Neutrophil (primary cell): Measurements from ENCODE around the gene PTMS.

Experiments
- H3K27ac ChIP-seq: fragments of 200-600 bp; sonication (generic); 2 replicates; pipeline ENCODE4 v1.5.1; 2016; ENCODE audit warnings: mild to moderate bottlenecking, moderate library complexity
- H3K27me3 ChIP-seq: fragments of 200-600 bp; sonication (generic); 2 replicates; pipeline ENCODE4 v1.6.0; 2016; ENCODE audit warnings: mild to moderate bottlenecking
- H3K36me3 ChIP-seq: fragments of 200-600 bp; sonication (generic); 2 replicates; pipeline ENCODE4 v1.5.1; 2017
- H3K4me1 ChIP-seq, 2 experiments: fragments of 200-600 bp in 1 of 2; sonication (generic) in 1 of 2; 1 replicate in 1 of 2; 2 replicates in 1 of 2; pipeline versions ENCODE4 v1.5.1 to v1.6.1; 2013 to 2016; ENCODE audit warnings: low read depth in 1 of 2, low read length in 1 of 2, mild to moderate bottlenecking in 1 of 2, moderate library complexity in 1 of 2; ENCODE audit not compliant: control insufficient read depth in 1 of 2, insufficient read depth in 1 of 2
- H3K4me3 ChIP-seq, 2 experiments: fragments of 200-600 bp in 1 of 2; sonication (generic) in 1 of 2; 1 replicate in 1 of 2; 2 replicates in 1 of 2; pipeline ENCODE4 v1.5.1; 2013 to 2016; ENCODE audit warnings: low read depth in 1 of 2, low read length in 1 of 2, mild to moderate bottlenecking in 1 of 2, moderate library complexity in 1 of 2
- H3K9me3 ChIP-seq: fragments of 200-600 bp; sonication (generic); 2 replicates; pipeline ENCODE4 v1.5.1; 2016
- TF ChIP-seq, protein P1 (sequence below): fragments of 200-600 bp; sonication (generic); IDR thresholded peaks from 2 replicates; pipeline ENCODE4 v1.5.1; 2016; ENCODE audit warnings: antibody characterized with exemption

PTMS gene

DNA sequence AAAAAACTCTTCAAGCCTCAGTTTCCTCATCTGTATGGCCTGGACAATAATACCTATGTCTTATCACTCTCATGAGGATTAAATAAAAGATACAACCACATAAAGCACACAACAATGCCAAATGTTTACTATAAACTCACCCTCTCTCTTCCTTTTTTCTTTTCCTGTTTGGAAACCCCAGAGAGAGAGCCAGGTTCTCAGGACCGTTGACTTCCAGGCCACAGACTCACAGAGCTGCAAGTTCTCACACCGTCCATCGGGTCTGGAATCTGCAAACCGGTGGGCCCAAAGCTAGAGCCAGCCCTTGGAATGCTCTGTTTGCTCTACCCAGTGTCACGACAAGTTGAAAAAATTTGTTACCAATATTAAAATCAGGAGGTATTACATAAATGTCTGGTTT, 18.6 kb downstream of the PTMS start:
- Histone ChIP-seq H3K4me3 (no peak overlapping the region), H3K4me1 (peaks cover 27 to 30% of the 10 kb centered on the region in 2 experiments), H3K36me3 (no peaks in the 10 kb centered on the region), H3K27me3 (no peaks in the 10 kb centered on the region), H3K9me3 (no peaks in the 10 kb centered on the region), H3K27ac (peak overlapping the region; percentile 77)
- TF ChIP-seq, protein P1, sequence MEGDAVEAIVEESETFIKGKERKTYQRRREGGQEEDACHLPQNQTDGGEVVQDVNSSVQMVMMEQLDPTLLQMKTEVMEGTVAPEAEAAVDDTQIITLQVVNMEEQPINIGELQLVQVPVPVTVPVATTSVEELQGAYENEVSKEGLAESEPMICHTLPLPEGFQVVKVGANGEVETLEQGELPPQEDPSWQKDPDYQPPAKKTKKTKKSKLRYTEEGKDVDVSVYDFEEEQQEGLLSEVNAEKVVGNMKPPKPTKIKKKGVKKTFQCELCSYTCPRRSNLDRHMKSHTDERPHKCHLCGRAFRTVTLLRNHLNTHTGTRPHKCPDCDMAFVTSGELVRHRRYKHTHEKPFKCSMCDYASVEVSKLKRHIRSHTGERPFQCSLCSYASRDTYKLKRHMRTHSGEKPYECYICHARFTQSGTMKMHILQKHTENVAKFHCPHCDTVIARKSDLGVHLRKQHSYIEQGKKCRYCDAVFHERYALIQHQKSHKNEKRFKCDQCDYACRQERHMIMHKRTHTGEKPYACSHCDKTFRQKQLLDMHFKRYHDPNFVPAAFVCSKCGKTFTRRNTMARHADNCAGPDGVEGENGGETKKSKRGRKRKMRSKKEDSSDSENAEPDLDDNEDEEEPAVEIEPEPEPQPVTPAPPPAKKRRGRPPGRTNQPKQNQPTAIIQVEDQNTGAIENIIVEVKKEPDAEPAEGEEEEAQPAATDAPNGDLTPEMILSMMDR: no peak

DNA sequence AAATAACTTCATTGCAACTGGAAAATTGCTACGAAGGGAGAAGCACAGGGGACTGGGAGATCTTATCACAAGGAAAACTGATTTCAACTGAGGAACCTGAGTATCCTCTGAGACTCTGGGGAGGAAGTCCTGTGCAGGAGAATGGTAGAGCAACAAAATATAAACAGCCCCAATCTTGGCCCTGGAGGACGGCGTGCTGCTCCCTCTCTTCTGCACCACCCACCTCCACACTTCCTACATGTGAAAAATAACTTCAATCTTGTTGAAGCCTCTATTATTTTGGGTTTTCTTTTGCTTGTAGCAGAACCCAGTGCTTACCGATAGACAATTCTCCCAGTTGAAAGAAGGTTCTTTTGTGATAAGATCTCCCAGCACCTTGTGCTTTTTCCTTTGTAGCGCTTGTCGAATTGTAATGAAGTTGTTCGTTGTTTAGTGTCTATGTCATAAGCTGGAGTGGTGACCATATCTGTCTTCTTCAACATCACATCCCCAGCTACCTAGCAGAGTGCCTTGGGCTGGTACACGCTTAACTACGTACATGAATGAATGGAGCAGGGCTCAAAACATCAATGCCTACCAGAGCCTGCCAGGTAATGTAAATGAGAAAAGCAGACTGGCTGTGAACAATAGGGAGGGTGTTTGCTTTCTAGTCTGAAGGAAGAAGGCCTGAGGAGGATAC, 20.4 kb downstream of the PTMS start:
- no peak overlapping the region for H3K4me3 ChIP-seq
- no peaks in the 10 kb centered on the region for H3K9me3 ChIP-seq
- peaks cover 28 to 34% of the 10 kb centered on the region in 2 experiments for H3K4me1 ChIP-seq
- no peak overlapping the region for H3K27ac ChIP-seq
- H3K27me3 ChIP-seq: no peaks in the 10 kb centered on the region
- TF ChIP-seq, protein P1: no peak
- no peaks in the 10 kb centered on the region for H3K36me3 ChIP-seq

DNA sequence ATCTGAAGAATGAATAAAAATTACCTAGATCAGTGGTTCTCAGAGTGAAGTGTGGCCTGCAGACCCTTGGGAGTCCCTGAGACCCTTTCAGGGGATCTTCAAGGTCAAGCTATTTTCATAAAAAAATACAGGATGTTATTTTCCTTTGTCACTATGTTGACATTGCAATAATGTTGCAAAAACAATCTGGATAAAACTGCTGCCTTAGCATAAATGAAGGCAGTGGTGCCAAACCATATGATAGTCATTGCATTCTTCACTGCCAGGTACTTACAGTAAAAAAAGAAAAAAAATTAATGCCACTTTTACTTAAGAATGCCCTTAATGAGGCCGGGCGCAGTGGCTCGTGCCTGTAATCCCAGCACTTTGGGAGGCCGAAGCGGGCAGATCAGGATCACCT, 21.1 kb downstream of the PTMS start:
- no peaks in the 10 kb centered on the region for H3K27me3 ChIP-seq
- no peaks in the 10 kb centered on the region for H3K9me3 ChIP-seq
- no peak overlapping the region for H3K27ac ChIP-seq
- peaks cover 34 to 42% of the 10 kb centered on the region in 2 experiments for H3K4me1 ChIP-seq
- TF ChIP-seq, protein P1: no peak
- no peak overlapping the region for H3K4me3 ChIP-seq
- no peaks in the 10 kb centered on the region for H3K36me3 ChIP-seq

DNA sequence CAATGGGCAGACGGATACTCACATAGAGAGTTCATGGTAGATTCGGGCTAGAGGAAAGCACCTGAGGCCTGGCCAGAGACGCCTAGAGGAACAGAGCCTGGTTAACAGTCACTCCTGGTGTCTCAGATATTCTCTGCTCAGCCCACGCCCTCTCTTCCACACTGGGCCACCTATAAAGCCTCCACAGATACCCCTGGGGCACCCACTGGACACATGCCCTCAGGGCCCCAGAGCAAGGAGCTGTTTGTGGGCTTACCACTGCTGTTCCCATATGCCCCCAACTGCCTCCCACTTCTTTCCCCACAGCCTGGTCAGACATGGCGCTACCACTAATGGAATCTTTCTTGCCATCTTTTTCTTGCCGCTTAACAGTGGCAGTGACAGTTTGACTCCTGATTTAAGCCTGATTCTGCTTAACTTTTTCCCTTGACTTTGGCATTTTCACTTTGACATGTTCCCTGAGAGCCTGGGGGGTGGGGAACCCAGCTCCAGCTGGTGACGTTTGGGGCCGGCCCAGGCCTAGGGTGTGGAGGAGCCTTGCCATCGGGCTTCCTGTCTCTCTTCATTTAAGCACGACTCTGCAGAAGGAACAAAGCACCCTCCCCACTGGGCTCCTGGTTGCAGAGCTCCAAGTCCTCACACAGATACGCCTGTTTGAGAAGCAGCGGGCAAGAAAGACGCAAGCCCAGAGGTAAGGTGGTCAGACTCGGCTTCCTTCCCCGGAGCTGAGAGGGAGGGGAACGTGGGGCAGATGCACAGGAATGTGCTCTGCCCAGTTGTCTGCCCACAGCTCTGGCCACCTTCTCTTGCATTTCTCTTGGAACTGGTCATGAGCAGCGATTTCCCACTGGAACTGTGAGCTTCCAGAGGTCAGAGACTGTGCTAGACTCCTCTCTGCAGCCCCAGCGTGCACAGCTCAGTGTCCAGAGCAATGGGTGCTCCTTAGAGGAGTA, 23.1 kb downstream of the PTMS start, which contains the start of gene CD4:
Gene CD4, plus strand, starts transcription at position 557 of the 953 bp plus-strand sequence. CDS start 10,611 bp downstream, outside the sequence.
- Histone ChIP-seq H3K36me3 (no peaks in the 10 kb centered on the region), H3K27ac (no peak within 1 kb of the TSS), H3K4me1 (peaks cover 42 to 50% of the 10 kb centered on the region in 2 experiments), H3K27me3 (no peaks in the 10 kb centered on the region), H3K4me3 (no peak within 1 kb of the TSS), H3K9me3 (no peaks in the 10 kb centered on the region)
- TF ChIP-seq, protein P1: no peak

DNA sequence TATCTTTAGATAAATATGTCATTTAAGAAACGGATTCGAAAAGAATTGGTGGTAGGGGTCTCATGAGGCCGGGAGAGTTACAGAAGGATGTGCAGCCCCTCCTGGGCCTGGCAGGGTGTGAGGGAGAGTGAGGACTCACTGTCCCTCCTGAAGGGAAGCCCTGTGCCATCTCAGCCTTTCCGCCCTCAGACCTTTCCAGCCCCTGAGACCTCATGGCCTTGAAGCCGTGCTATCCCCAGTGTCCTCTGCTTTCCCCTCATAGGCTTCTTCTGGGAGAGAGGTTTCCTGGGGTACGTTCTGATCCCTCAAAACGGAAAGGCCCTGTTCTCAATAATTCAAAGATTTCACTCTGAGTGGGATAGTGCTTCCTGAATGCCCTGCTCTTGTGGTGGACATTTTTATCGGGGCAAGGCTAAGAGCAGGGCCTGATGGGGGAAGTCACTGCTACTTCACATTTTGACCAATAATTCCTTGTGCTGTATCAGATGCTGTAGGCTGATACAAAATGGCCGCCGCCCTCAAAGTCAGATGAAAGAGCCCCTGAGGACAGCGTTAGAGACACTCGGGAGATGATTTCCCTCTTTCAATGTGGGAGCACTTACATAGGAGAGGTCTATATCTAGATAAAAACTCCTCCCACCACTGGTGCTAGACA, 24.5 kb downstream of the PTMS start:
- no peak overlapping the region for H3K27ac ChIP-seq
- no peaks in the 10 kb centered on the region for H3K27me3 ChIP-seq
- H3K4me3 ChIP-seq: no peak overlapping the region
- peaks cover 29 to 36% of the 10 kb centered on the region in 2 experiments for H3K4me1 ChIP-seq
- no peaks in the 10 kb centered on the region for H3K36me3 ChIP-seq
- H3K9me3 ChIP-seq: no peaks in the 10 kb centered on the region
- TF ChIP-seq, protein P1: no peak
